HG02623 (cell line): Measurements from ENCODE around the gene CALM3.

Experiments
- ATAC-seq: cut with Tn5 transposase; IDR thresholded peaks from one replicate; pipeline ENCODE4 v1.9.1; 2021; ENCODE audit warnings: moderate library complexity; ENCODE audit not compliant: unreplicated experiment

The CALM3 gene

DNA sequence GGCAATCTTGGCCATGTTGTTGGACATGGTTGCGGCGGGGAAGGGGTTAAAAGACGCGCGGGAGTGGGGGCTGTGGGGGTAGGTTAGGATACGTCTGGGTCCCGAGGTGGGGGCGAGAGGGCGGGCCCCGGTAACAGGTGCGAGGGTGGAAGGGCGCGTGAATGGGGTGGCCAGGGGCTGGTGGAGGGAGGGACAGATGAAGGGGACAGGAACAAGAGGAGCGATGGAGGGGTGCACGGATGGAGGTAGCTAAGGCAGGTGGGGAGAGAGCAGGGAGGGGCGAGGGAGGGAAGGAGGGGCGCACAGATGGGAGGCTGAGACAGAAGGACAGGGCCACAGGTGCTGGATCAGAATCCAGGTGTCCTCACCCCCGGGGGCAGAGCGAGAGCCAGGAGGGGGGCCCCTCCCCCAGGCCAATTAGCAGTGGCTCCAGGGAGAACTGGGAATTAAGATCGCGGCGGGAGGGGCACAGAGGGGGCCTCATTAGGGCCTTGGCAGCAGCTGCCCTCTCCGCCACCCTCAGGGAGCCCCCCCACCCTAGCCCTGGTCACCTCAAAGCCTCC lies 33.6 kb downstream of the CALM3 start:
- no peak for ATAC-seq

DNA sequence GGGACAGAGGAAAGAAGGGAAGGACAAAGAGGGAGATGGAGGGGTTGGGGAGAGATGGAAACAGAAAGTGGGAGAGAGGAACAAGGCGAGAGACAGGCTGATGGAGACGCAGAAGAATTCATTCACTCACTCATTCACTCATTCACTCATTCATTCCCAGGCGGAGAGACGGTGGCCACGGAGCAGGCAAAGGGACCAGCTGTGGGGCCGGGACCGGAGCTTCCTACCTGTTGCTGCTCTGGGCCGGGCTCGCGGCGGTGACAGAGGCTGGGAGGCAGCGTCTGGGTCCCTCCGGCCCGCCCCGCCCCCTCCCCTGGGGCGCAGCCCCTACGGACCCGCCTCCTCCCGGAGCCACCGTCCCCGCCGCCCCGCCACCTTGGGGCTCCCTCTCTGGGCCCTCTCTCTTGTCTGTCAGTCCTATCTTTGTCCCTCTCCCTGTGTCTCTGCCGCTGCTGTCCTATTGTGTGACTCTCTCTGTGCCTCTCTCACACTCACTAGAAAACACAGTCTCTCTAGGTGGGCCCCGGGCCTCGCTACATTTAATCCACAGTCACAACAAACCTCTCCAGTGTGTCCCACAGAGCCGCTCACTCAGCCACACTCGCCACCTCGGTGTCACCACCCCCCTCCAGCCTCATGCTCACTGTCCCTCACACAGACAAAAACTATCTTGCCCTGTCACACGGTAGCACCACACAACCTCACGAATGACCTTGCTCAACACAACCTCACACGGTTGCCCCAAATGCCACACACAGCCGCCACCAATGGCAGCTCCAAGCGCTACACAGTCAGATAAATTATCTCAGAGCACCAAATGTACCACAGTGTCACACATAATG lies 35.0 kb downstream of the CALM3 start, which contains the start of gene GNG8:
TSS of gene GNG8 (minus strand) at position 283 of the 842 bp plus-strand sequence. CDS start 1,520 bp downstream, outside the sequence.
- ATAC-seq, result no peak

DNA sequence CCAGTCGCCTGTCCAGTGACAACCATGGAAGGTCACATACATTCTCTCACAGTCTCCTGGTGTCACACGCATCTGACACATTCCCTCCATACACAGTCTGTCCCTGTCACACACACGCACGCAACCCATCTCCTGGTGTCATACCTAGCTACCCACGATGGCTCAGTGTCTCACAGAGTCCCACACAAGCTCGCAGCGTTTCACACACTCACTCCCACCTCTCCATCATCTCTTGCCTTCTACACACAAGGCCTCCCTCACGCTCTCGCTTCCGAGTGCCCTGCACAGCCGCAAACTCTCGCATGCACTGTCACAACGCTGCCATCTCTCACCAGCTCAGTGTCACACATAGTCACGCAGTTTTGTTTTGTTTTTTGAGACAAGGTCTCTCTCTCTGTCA lies 36.1 kb downstream of the CALM3 start:
- no peak for ATAC-seq

- no peak for ATAC-seq
Observed at GRCh38 chr19:46639358-46640182, 38.4 kb downstream of the CALM3 start.

GRCh38 chr19:46640656-46641055 lies 39.5 kb downstream of the CALM3 start:
- ATAC-seq, result no peak

GRCh38 chr19:46644720-46645119 lies 43.6 kb downstream of the CALM3 start:
- ATAC-seq, result no peak

DNA sequence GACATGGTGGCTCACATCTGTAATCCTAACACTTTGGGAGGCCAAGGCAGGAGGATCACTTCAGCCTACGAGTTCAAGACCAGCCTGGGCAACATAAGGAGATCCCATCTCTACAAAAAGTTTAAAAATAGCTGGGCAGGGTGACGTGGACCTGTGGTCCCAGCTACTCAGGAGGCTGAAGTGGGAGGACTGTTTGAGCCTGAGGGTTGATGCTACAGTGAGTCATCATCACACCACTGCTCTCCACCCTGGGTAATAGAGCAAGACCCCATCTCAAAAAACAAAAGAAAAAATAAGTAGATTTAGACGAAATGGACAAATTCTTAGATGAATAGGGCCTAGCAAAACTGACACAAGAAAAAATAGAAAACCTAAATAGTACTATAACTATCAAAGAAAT lies 45.3 kb downstream of the CALM3 start:
- no peak for ATAC-seq

DNA sequence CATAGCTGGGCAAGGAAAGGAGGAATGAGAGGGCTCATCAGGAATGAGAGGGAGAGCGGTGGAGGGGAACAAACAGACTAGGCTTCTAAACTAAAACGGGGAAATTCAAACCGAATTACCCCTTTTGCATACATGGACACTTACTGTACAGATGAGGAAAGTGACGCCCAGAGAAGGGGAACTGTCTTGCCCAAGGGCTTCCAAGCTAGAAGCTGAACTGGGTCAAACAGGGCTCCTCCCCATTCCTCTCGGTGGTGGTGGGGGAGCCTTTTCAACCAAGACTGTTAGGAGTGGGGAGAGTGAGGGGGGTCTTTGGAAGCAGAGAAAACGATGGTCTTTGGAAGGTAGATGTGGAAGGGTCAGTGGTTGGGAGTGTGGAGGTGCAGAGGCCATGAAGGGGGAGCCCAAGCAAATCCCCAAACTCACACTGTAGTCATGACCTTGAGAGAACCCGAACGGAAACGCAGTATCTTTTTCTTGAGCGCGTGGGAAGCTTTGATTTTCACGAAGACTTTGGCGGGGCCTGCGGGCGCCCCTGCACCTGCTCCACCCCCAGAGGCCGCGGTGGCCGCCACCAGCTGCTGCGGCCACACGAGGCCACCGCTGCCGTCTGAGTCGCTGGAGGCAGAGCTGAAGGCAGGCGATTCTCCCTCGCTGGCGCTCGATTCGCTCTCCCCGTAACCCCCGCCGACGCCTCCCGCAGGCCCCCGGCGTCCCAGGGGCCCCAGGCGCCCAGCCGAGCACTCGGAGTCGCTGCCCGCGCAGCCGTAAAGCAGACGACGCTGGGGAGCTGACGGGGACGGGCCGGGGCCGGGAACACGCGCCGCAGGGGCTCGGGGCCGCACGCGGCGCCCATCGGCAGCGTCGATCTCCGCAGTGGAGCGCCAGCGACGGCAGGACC lies 47.2 kb downstream of the CALM3 start:
- no peak for ATAC-seq

DNA sequence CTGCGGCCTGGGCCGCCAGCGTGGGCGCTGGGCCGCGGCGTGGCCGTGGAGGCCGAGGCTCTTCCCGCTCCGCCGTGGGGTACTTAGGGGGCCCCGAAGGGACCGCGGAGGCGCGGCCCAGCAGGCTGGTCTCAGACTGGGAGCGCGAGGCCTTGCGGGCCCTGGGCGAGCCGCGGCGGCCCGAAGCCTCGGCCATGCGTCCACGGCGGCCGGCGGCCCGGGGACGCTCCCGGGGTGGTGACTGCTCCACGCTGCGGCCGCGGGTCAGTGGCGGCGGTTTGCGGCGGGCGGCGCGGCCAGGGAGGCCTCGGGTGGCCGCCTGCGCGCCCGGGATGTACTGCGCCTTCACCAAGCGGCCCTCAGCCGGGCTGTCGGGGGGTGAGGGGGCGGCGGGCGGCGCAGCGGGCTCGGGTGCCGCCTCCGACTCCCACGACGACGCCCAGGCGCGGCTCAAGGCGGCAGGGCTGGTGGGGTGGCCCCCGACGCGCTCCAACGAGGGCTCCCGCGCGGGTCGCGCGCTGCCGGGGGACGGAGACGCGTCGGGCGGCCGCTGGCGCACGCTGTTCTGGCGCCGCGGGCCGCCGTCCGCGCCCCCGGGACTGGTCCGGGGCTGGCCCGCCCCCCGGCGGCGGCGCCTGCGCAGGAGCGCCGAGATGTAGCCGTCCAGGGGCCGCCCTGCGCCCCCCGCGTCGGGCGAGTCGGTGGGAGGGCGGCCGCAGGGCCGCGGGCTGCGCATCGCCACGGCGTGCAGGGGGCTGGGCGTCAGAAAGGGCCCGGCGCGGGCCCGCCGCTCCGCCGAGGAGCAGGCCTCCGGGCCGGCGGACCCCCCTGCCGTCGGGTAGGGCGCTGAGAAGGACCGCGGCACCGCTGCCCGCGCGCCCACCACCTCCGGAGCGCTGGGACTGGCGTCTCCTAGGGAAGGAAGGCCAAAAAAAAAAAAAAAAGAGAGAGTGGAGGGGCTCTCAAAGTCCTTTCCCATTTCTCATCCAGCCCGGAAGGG lies 48.1 kb downstream of the CALM3 start:
- no peak for ATAC-seq

- no peak for ATAC-seq
Observed at GRCh38 chr19:46650445-46650844, 49.3 kb downstream of the CALM3 start.

DNA sequence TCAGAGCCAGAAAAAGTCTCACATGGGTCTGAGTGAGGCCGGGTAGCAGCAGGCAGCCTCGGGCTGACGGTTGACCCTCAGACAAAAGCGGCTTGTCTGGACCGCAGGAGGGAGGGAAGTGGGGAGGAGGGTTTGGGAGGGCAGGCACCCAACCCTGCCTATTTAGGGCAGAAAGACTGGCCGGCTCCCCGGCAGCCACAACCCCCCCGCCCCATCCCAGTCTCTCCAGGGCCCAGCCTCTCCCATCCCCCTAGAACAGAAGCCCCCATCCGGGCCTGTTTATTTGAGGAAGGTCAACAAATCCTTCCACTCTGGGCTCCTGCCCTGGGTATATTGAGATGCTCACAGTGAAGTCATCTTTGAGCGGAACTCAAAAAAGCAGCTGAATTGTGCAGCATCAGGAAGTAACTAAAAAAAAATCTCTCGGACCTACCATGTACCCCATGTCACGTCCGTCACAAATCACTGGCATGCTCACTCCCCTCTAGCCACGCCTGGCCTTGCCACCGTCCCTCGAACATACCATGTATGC lies 53.6 kb downstream of the CALM3 start:
- ATAC-seq, result no peak

DNA sequence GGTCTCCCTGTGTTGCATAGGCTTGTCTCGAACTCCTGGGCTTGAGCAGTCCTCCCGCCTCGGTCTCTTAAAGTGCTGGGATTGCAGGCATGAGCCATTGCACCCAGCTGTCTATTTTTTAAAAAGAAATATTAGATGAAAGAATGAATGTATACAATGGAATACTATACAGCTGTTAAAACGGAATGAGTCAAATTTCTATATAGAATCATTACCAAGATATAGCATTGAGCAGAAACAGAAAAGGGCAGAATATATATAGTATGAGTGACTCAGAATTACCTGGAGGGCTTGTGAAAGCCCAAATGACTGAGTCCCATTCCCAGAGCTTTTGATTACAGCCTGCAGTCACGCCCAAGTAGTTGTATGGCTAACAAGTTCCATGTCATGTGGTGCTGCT lies 55.4 kb downstream of the CALM3 start:
- ATAC-seq, result no peak

GRCh38 chr19:46659151-46660007 lies 58.2 kb downstream of the CALM3 start:
- ATAC-seq, result no peak

DNA sequence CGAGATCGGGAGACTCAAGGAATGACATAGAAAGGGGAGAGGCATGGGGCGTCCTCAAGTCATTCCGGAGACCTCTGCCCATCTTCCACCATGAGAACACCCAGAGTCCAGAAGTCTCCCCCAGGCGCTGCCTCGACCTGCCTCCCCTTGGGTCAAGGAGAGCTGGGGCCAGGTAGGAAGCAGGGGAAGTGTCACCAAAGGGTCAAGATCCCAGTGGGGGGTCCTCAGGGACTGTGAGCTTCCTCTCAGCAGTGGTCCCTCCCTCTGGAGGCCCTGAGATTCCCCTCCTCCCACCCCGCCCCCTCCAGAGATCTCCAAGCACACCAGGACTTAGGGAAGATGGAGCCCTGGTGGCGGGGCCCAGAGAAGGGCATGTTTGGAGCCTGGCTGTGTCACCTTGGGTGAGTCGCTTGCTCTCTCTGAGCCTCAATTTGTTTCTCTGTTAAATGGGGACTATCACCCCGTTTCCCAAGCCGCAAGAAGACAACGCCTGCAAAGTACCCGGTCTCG lies 58.9 kb downstream of the CALM3 start:
- no peak for ATAC-seq
